ENCODE measurements around the gene CASS4. TPM values are rescaled to one million over a fixed set of nuclear protein-coding genes. Genes with fewer than 3 reads are reported as not detected.

The CASS4 gene
- total and polyA plus RNA-seq, 7 donors = 0.08 to 0.73 (median 0.34) TPM

DNA sequence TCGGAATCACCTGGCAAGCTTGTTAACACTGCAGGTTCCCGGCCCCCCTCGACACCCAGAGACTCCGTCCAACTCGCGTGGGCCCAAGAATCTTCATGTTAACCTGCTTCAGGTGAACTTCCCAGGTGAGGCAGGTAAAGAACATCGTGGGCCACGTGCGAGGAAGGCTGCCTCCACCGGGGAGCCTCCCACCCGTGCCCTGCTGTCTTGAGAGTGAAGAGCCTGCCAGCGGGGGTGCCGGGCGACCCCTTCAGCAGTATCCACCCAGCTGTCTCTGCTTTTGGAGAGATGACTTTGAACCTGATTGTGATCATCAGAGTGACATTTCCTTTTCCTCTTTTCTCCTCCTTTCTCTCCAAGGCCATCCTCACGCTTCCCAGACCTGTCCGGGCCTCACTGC is 33.5 kb downstream of the CASS4 start:
- DNase-seq = no peak
- no peaks in the 10 kb centered on the region for H3K9me3 ChIP-seq
- H3K27ac ChIP-seq = no peak overlapping the region
- no peaks in the 10 kb centered on the region for H3K4me1 ChIP-seq
- no peaks in the 10 kb centered on the region for H3K36me3 ChIP-seq (ENCODE audit: insufficient read depth in 1 of 2, low read depth in 1 of 2)
- H3K27me3 ChIP-seq (ENCODE audit: insufficient read depth in 3 of 3, low read length in 2 of 3) = peaks cover 0 to 1% (median 0%) of the 10 kb centered on the region in 3 donors
- TF ChIP-seq, protein P1, sequence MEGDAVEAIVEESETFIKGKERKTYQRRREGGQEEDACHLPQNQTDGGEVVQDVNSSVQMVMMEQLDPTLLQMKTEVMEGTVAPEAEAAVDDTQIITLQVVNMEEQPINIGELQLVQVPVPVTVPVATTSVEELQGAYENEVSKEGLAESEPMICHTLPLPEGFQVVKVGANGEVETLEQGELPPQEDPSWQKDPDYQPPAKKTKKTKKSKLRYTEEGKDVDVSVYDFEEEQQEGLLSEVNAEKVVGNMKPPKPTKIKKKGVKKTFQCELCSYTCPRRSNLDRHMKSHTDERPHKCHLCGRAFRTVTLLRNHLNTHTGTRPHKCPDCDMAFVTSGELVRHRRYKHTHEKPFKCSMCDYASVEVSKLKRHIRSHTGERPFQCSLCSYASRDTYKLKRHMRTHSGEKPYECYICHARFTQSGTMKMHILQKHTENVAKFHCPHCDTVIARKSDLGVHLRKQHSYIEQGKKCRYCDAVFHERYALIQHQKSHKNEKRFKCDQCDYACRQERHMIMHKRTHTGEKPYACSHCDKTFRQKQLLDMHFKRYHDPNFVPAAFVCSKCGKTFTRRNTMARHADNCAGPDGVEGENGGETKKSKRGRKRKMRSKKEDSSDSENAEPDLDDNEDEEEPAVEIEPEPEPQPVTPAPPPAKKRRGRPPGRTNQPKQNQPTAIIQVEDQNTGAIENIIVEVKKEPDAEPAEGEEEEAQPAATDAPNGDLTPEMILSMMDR (IDR thresholded peaks at IDR 0.05) = no peak
- intact Hi-C loops (cut with DNase I) = loop anchor here in 1 of 2 donors (10.0 kb wide), 1 partner anchor 1641 kb away; no protein-coding TSS in a partner anchor
- H3K4me3 ChIP-seq = no peak overlapping the region
- no peak for ATAC-seq
- WGBS, 3 donors = 89 to 94% (median 92%) methylated on average over 16 of the region's 16 CpGs

DNA sequence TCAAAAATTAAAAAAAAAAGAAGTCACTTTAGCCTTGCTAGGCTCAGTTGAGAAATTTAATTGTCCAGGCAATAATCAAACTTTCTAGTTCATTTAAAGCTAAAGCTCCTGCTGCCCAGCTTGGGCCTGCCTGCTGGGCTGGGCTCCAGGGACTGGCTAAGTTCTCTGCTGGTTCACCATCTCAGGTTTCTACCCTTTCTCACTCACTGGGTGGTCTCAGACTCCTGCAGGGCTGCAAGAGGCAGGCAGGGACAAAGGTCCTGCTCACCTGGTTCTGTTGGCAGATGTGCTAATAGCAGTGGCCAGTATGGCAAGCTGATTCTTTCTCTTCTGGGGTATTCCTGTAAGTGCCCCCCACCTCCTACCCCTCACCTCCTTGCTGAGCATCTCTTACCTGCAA is 35.2 kb downstream of the CASS4 start:
- Histone ChIP-seq H3K27me3 (ENCODE audit: insufficient read depth in 3 of 3, low read length in 2 of 3) (peaks cover 0 to 1% (median 0%) of the 10 kb centered on the region in 3 donors), H3K4me3 (no peak overlapping the region), H3K27ac (no peak overlapping the region), H3K36me3 (ENCODE audit: insufficient read depth in 1 of 2, low read depth in 1 of 2) (no peaks in the 10 kb centered on the region), H3K9me3 (no peaks in the 10 kb centered on the region), H3K4me1 (no peaks in the 10 kb centered on the region)
- no peak for DNase-seq
- intact Hi-C loops (cut with DNase I) = loop anchor here in 1 of 2 donors (10.0 kb wide), 1 partner anchor 1642 kb away; no protein-coding TSS in a partner anchor
- TF ChIP-seq, protein P1 (IDR thresholded peaks at IDR 0.05) = no peak
- no peak for ATAC-seq

DNA sequence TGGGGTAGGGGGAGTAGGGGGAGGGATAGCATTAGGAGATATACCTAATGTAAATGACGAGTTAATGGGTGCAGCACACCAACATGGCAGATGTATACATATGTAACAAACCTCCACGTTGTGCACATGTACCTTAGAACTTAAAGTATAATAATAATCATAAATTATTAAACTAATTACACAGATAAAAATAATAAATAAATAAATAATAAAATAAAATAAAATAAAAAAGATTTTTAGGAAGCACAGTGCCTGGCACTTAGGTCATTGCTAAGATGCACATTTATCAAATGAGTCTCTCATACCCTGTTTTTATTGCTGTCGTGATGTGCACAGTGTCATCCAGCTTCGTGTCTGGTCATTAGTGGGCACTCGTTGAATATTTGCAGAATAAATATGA is 37.4 kb downstream of the CASS4 start:
- H3K27ac ChIP-seq = no peak overlapping the region
- DNase-seq (no peak), ATAC-seq (no peak)
- H3K4me3 ChIP-seq = no peak overlapping the region
- no peaks in the 10 kb centered on the region for H3K36me3 ChIP-seq (ENCODE audit: insufficient read depth in 1 of 2, low read depth in 1 of 2)
- WGBS, 3 donors = 88 to 94% (median 91%) methylated on average over 5 of the region's 5 CpGs
- H3K9me3 ChIP-seq = no peaks in the 10 kb centered on the region
- no peaks in the 10 kb centered on the region for H3K4me1 ChIP-seq
- intact Hi-C loops (cut with DNase I) = loop anchor here in 1 of 2 donors (10.0 kb wide), 1 partner anchor 1645 kb away; no protein-coding TSS in a partner anchor
- TF ChIP-seq, protein P1 (IDR thresholded peaks at IDR 0.05) = no peak
- no peaks in the 10 kb centered on the region for H3K27me3 ChIP-seq (ENCODE audit: insufficient read depth in 3 of 3, low read length in 2 of 3)

DNA sequence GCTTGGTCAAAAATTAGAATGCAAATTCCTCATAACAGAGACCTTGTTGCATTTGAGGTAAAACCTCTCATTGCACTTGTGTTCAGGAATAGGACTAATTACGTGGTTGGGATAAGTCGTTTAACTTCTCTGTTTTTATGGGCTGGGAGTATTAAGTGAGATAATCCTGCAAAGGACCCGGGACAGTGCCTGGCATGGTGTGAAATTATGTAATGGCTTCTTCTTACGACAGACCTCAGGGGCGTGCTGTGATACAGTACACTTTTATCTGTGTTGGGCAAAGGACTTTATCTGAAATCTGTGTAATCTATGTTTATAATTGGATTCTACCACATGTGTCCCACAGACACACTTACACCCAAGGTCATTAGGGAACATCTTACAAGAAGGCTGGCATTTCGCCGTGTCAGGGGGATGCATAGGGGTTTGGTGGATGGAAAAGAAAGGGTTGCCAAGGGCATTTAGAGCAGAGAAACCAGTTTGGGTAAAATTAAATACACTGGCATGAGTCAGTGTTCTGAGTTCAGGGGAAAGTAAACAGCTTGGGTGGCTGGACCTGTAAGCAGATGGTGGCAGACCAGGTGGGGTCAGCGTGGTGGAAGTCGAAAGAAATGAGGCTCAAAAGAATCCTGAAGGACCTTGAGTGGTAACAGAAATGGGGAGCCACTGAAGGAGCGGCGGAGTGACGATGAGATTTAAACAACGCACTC is 39.2 kb downstream of the CASS4 start:
- intact Hi-C loops (cut with DNase I) = no loop called here
- Histone ChIP-seq H3K27ac (no peak overlapping the region), H3K27me3 (ENCODE audit: insufficient read depth in 3 of 3, low read length in 2 of 3) (no peaks in the 10 kb centered on the region), H3K9me3 (no peaks in the 10 kb centered on the region), H3K36me3 (ENCODE audit: insufficient read depth in 1 of 2, low read depth in 1 of 2) (no peaks in the 10 kb centered on the region), H3K4me1 (no peaks in the 10 kb centered on the region), H3K4me3 (no peak overlapping the region)
- ATAC-seq (no peak), DNase-seq (no peak)
- TF ChIP-seq, protein P1 (IDR thresholded peaks at IDR 0.05) = no peak
- 76 to 86% (median 83%) methylated on average over 13 of the region's 13 CpGs for WGBS, 3 donors

DNA sequence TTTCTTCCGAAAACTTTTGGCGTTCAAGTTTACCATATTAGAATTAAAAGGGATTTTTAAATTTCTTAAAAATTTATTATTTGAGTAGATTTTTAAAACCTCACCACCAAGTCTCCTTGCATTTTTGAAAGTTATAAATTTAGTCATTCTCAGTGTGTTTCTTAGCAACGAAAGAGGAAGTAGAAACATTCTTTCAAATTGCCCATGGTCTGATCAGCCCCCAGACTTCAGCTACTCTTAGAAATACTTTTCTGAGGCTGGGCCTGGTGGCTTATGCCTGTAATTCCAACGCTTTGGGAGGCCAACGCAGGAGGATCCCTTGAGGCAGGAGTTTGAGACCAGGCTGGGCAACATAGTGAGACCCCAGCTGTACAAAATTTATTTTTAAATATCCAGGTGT is 41.3 kb downstream of the CASS4 start:
- no peak overlapping the region for H3K4me3 ChIP-seq
- no peaks in the 10 kb centered on the region for H3K36me3 ChIP-seq (ENCODE audit: insufficient read depth in 1 of 2, low read depth in 1 of 2)

More for the DNA sequence above, 41.3 kb downstream of the CASS4 start:
- WGBS, 3 donors = 69 to 81% (median 79%) methylated on average over 5 of the region's 5 CpGs
- no peak for DNase-seq
- Histone ChIP-seq H3K9me3 (no peaks in the 10 kb centered on the region), H3K4me1 (no peaks in the 10 kb centered on the region), H3K27ac (no peak overlapping the region), H3K27me3 (ENCODE audit: insufficient read depth in 3 of 3, low read length in 2 of 3) (no peaks in the 10 kb centered on the region)
- intact Hi-C loops (cut with DNase I) = no loop called here
- TF ChIP-seq, protein P1 (IDR thresholded peaks at IDR 0.05) = no peak
- no peak for ATAC-seq
